Caco-2 (cell line): ENCODE data around the gene SPHK2. TPM values are rescaled to one million over a fixed set of nuclear protein-coding genes. Genes with fewer than 3 reads are reported as not detected.

Source experiments
- BruUV-seq: library from RNA; stranded (reverse); fragments of 400-500 nt; replicated peaks from 2 replicates; lab custom pipeline; 2021; lab: Mats Ljungman, UMichigan
- CTCF ChIA-PET: fragments of 300-600 bp; sonication (Branson Sonifier 250); formaldehyde crosslinking; loops from one replicate; lab custom pipeline; 2022; ENCODE audit warnings: antibody characterized with exemption; lab: Charles Lee
- POLR2A ChIA-PET: fragments of 300-600 bp; sonication (Branson Sonifier 250); formaldehyde crosslinking; loops from one replicate; lab custom pipeline; 2022; ENCODE audit warnings: antibody characterized with exemption; lab: Charles Lee
- DNase-seq, 2 experiments: peaks; one replicate each; pipeline versions ENCODE4 v3.0.0 to v3.0.0-alpha.2; 2020 to 2022
- H3K27me3 ChIP-seq: replicated peaks from 2 replicates; pipeline ENCODE4 v1.6.0; 2011; ENCODE audit warnings: low read length; ENCODE audit not compliant: control insufficient read depth, insufficient read depth
- H3K36me3 ChIP-seq: 2 replicates; pipeline ENCODE4 v1.5.1; 2011; ENCODE audit warnings: low read length; ENCODE audit not compliant: control insufficient read depth, insufficient read depth
- H3K4me1 ChIP-seq: fragments of 250-450 bp; sonication (Bioruptor Pico); 2 replicates; pipeline ENCODE4 v1.5.1; 2020; ENCODE audit warnings: mild to moderate bottlenecking
- H3K4me3 ChIP-seq: 2 replicates; pipeline ENCODE4 v1.5.1; 2011; ENCODE audit warnings: low read depth, mild to moderate bottlenecking, control low read depth, low read length
- H3K9me3 ChIP-seq: fragments of 250-450 bp; sonication (Bioruptor Pico); 2 replicates; pipeline ENCODE4 v1.5.1; 2020; ENCODE audit warnings: mild to moderate bottlenecking, moderate library complexity
- H3K27ac Mint-ChIP-seq: one replicate; pipeline ENCODE4 v1.8.0; 2022; ENCODE audit warnings: mixed read lengths; ENCODE audit not compliant: unreplicated experiment
- H3K27me3 Mint-ChIP-seq: one replicate; pipeline ENCODE4 v1.8.0; 2022; ENCODE audit warnings: mixed read lengths; ENCODE audit not compliant: insufficient read depth, unreplicated experiment
- H3K36me3 Mint-ChIP-seq: one replicate; pipeline ENCODE4 v1.8.0; 2022; ENCODE audit warnings: mild to moderate bottlenecking, mixed read lengths; ENCODE audit not compliant: insufficient read depth, unreplicated experiment
- H3K4me1 Mint-ChIP-seq: one replicate; pipeline ENCODE4 v1.8.0; 2022; ENCODE audit warnings: low read depth, mixed read lengths; ENCODE audit not compliant: unreplicated experiment
- H3K4me3 Mint-ChIP-seq: one replicate; pipeline ENCODE4 v1.8.0; 2022; ENCODE audit warnings: mild to moderate bottlenecking, moderate library complexity, mixed read lengths; ENCODE audit not compliant: unreplicated experiment
- H3K9me3 Mint-ChIP-seq: one replicate; pipeline ENCODE4 v1.8.0; 2022; ENCODE audit warnings: mixed read lengths; ENCODE audit not compliant: unreplicated experiment
- intact Hi-C: fragments of 100-400 bp; cut with micrococcal nuclease; formaldehyde crosslinking; loops from one replicate; pipeline ENCODE4 v1.10.0; 2022; ENCODE audit not compliant: unreplicated experiment
- total RNA-seq: library from RNA; stranded (reverse); gene quantifications from 2 replicates; pipeline ENCODE4 v1.2.3, GENCODE V29; 2022
- TF ChIP-seq, protein P1 (sequence below), 2 experiments: fragments of 200-600 bp in 1 of 2; IDR thresholded peaks; 1 replicate in 1 of 2; 2 replicates in 1 of 2; pipeline versions ENCODE4 v1.5.1 to v1.8.0; 2011 to 2022; ENCODE audit warnings: antibody characterized with exemption in 1 of 2, control low read depth in 1 of 2, inconsistent platforms in 1 of 2, low read depth in 1 of 2, low read length in 1 of 2, mild to moderate bottlenecking in 1 of 2, moderate library complexity in 1 of 2; ENCODE audit not compliant: insufficient read depth in 1 of 2, severe bottlenecking in 1 of 2, unreplicated experiment in 1 of 2

Gene SPHK2
- total RNA-seq, 1 experiment from 2014 or later: 140 TPM

DNA sequence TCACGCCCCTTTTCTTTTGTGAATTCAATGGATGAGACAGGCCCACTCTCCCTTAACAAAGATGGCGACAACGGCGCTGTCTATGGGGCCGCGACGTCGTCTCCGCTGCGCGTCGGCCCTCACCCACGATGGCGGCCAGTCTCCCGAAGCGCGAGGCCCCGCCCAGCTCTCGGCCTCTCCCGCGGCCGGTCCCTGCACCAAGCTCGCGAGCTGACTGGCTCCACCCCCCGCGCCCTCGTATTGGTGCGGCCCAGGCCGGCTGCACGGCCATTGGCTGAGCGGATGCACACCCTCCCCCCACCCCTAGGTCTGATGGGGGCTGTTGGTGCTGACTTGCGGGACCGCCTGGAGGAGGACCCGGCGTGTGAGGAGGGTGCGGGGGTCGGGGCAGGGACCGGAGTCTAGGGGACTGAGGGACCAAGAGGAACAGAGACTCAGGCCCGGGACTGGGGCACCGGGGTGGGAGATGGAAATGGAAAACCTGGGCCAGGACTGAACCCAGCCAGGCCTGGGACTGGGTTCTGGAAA is 4.8 kb downstream of the SPHK2 start:
- no TSS peak for BruUV-seq
- no peaks in the 10 kb centered on the region; the same call in 1 of the 2 replicates for H3K36me3 ChIP-seq
- H3K27ac Mint-ChIP-seq: peak overlapping the region; percentile 87
- ChIA-PET POLR2A (interaction anchor here (0.8 to 1.9 kb wide), 6 partner anchors 9 to 260 kb away, joined by 3 to 21 read pairs (median 6); partner anchors contain the start of genes DBP, SYNGR4 and TMEM143), CTCF (interaction anchor here (0.6 to 1.3 kb wide), 6 partner anchors 15 to 233 kb away, joined by 3 to 6 read pairs (median 4); partner anchors contain the start of gene KDELR1)
- DNase-seq: peak; percentile 99
- H3K9me3 Mint-ChIP-seq: no peaks in the 10 kb centered on the region
- no peaks in the 10 kb centered on the region for H3K27me3 ChIP-seq
- intact Hi-C loops: loop anchor here (1.0 kb wide), 1 partner anchor 9 kb away; no protein-coding TSS in a partner anchor
- H3K27me3 Mint-ChIP-seq: no peaks in the 10 kb centered on the region
- no peaks in the 10 kb centered on the region for H3K9me3 ChIP-seq
- peak overlapping the region; percentile 87 for H3K4me3 Mint-ChIP-seq
- TF ChIP-seq, protein P1, sequence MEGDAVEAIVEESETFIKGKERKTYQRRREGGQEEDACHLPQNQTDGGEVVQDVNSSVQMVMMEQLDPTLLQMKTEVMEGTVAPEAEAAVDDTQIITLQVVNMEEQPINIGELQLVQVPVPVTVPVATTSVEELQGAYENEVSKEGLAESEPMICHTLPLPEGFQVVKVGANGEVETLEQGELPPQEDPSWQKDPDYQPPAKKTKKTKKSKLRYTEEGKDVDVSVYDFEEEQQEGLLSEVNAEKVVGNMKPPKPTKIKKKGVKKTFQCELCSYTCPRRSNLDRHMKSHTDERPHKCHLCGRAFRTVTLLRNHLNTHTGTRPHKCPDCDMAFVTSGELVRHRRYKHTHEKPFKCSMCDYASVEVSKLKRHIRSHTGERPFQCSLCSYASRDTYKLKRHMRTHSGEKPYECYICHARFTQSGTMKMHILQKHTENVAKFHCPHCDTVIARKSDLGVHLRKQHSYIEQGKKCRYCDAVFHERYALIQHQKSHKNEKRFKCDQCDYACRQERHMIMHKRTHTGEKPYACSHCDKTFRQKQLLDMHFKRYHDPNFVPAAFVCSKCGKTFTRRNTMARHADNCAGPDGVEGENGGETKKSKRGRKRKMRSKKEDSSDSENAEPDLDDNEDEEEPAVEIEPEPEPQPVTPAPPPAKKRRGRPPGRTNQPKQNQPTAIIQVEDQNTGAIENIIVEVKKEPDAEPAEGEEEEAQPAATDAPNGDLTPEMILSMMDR (IDR thresholded peaks at IDR 0.05; ENCODE audit: insufficient read depth in 1 of 2, low read depth in 1 of 2, low read length in 1 of 2, severe bottlenecking in 1 of 2, unreplicated experiment in 1 of 2): no peak
- H3K4me1 Mint-ChIP-seq: peaks cover 48% of the 10 kb centered on the region
- peak overlapping the region; percentile 63 for H3K4me3 ChIP-seq
- peaks cover 50% of the 10 kb centered on the region for H3K4me1 ChIP-seq
- H3K36me3 Mint-ChIP-seq: peaks cover 64% of the 10 kb centered on the region

DNA sequence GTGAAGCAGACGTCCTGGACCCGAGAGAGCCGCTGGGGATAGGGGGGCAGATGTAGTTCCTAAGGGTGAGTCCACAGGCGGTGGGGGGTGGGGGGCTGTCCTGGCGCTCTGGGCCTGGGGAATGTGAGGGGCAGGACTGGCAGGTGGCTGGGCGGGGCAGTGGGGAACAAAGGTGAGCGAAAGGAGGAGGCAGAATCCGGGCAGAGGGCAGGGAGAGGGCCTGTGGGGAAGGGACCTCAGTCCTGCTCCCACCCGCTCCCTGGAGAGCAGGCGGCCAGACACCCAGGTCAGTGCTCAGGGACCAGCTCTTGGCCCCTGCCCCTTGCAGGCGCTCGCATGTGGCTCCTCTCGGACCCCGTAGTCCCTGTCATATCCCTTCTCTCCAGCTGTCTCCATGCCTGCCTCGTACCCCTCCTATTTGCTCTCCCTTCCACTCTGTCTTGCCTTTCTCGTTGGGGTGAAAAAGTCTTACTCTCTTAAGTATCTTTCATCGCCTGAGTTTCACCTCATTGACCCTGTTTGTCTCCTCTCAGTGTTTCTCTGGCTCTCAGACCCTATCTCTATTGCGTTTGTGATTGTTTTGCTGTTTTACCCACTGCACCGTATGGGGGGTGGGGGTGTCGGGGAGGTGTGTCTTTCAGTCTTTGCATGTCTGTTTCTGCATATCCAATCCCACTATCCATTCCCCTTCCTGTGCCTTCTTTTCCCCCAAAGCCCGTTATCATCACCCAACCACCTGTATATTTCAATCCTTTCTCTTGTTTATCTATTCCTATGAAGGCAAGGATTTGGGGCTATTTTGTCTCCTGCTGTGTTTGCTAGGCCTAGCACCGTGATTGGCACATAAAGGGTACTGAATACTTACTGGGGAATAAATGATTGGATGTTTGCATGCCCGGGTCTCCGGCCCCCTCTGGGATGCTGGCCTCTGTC is 5.8 kb downstream of the SPHK2 start:
- CTCF ChIA-PET: no interaction called here
- BruUV-seq: TSS peak; percentile 14

More for the DNA sequence above, 5.8 kb downstream of the SPHK2 start:
- Mint-ChIP-seq H3K36me3 (peaks cover 65% of the 10 kb centered on the region), H3K27ac (peak overlapping the region; percentile 87), H3K4me1 (peaks cover 40% of the 10 kb centered on the region), H3K4me3 (peak overlapping the region; percentile 87), H3K9me3 (no peaks in the 10 kb centered on the region), H3K27me3 (no peaks in the 10 kb centered on the region)
- intact Hi-C loops: loop anchor here (1.0 kb wide), 1 partner anchor 8 kb away; no protein-coding TSS in a partner anchor
- DNase-seq: peak; percentile 83 to 84
- Histone ChIP-seq H3K4me1 (peaks cover 45% of the 10 kb centered on the region), H3K27me3 (no peaks in the 10 kb centered on the region), H3K9me3 (no peaks in the 10 kb centered on the region), H3K4me3 (peak overlapping the region; percentile 63), H3K36me3 (no peaks in the 10 kb centered on the region; the same call in 1 of the 2 replicates)
- TF ChIP-seq, protein P1 (IDR thresholded peaks at IDR 0.05; ENCODE audit: insufficient read depth in 1 of 2, low read depth in 1 of 2, low read length in 1 of 2, severe bottlenecking in 1 of 2, unreplicated experiment in 1 of 2): no peak
- POLR2A ChIA-PET: interaction anchor here (1.8 to 1.9 kb wide), 2 partner anchors 8 to 13 kb away, joined by 17 to 21 read pairs; partner anchors contain the start of gene DBP
